ENCODE data around the gene FCN1. TPM values are rescaled to one million over a fixed set of nuclear protein-coding genes. Genes with fewer than 3 reads are reported as not detected.

Gene FCN1
- total and polyA plus RNA-seq, 9 of the 15 experiments (the other 6 are each of a cell fraction or from before 2014, with no cell fraction given) = not detected

GRCh38 chr9:134963546-134963945 lies 45.8 kb upstream of the FCN1 start (continued):
- no peak for TF ChIP-seq RBM25 (IDR thresholded peaks at IDR 0.05; ENCODE audit: low read depth, low read length, severe bottlenecking)
- no peak for TF ChIP-seq ZNF696 (CRISPR knock-in tag; conservative IDR thresholded peaks at IDR 0.05)
- TF ChIP-seq ATF1 (CRISPR knock-in tag; IDR thresholded peaks at IDR 0.05) = no peak
- TF ChIP-seq ATF1 (tag; IDR thresholded peaks at IDR 0.05) = no peak
- TF ChIP-seq CUX1 (CRISPR knock-in tag; IDR thresholded peaks at IDR 0.05) = no peak
- TF ChIP-seq ZNF175 (CRISPR knock-in tag; IDR thresholded peaks at IDR 0.05; ENCODE audit: low read depth) = no peak
- no peak for TF ChIP-seq ILF3 (IDR thresholded peaks at IDR 0.05; ENCODE audit: borderline replicate concordance)
- TF ChIP-seq ETV6 (IDR thresholded peaks at IDR 0.05; ENCODE audit: borderline replicate concordance in 1 of 2, low read depth in 2 of 2, low read length in 1 of 2) = no peak
- TF ChIP-seq ETV6 (CRISPR knock-in tag; IDR thresholded peaks at IDR 0.05; ENCODE audit: borderline replicate concordance) = no peak
